ENCODE results near the gene MRPL27. TPM values are rescaled to one million over a fixed set of nuclear protein-coding genes. Genes with fewer than 3 reads are reported as not detected.

Gene MRPL27
- total RNA-seq, 1 experiment from 2014 or later, result 106 TPM

- intact Hi-C loops (cut with micrococcal nuclease), result no loop called here
- CTCF ChIA-PET, result no interaction called here
- no peaks in the 10 kb centered on the region for H3K27me3 ChIP-seq (ENCODE audit: insufficient read depth, low read length)
Observed at GRCh38 chr17:50325906-50326305, 47.1 kb downstream of the MRPL27 start.

GRCh38 chr17:50323060-50323459 lies 49.9 kb downstream of the MRPL27 start:
- Histone ChIP-seq H3K4me3 (replicated peaks in 1 of 2; ENCODE audit: low read depth in 1 of 2, low read length in 2 of 2) (no peak overlapping the region), H3K4me1 (ENCODE audit: control insufficient read depth in 1 of 2, insufficient read depth in 2 of 2, low read length in 2 of 2) (peaks cover 0 to 5% of the 10 kb centered on the region in 2 experiments; a peak in 1 of 4 replicates), H3K4me2 (ENCODE audit: low read length) (no peak overlapping the region), H3K9ac (ENCODE audit: low read length) (no peak overlapping the region), H3K27ac (ENCODE audit: low read depth, low read length) (no peak overlapping the region), H3K79me2 (ENCODE audit: insufficient read depth, low read length) (no peaks in the 10 kb centered on the region), H3K9me3 (ENCODE audit: control insufficient read depth in 1 of 2, insufficient read depth in 1 of 2, low read depth in 1 of 2, low read length in 2 of 2) (no peaks in the 10 kb centered on the region), H3K9me2 (ENCODE audit: insufficient read depth) (no peaks in the 10 kb centered on the region), H2AFZ (ENCODE audit: low read depth, low read length, poor library complexity, severe bottlenecking) (no peak overlapping the region), H4K20me1 (ENCODE audit: insufficient read depth) (no peaks in the 10 kb centered on the region), H3K36me3 (ENCODE audit: control insufficient read depth in 1 of 2, insufficient read depth in 2 of 2, low read length in 2 of 2) (no peaks in the 10 kb centered on the region), H3K27me3 (ENCODE audit: insufficient read depth, low read length) (no peaks in the 10 kb centered on the region)
- DNase-seq (ENCODE audit: low read depth, low spot score), result no peak
- intact Hi-C loops (cut with micrococcal nuclease), result no loop called here
- ChIA-PET POLR2A (interaction anchor here (0.7 to 1.7 kb wide), 2 partner anchors 10 kb away, joined by 3 read pairs; no protein-coding TSS in a partner anchor), RAD21 (ENCODE audit: low non-redundant PET in 1 of 2, low total read pairs in 2 of 2, uncharacterized antibody in 2 of 2, unreplicated experiment in 2 of 2) (no interaction called here), CTCF (no interaction called here)
- BruUV-seq (replicated peaks), result no TSS peak
- ATAC-seq, result no peak
- TF ChIP-seq ELF1 (IDR thresholded peaks at IDR 0.05; ENCODE audit: borderline replicate concordance, low read depth), result no peak
- no peak for TF ChIP-seq SIN3A (IDR thresholded peaks at IDR 0.05; ENCODE audit: low read depth)
- TF ChIP-seq YY1 (IDR thresholded peaks at IDR 0.05; ENCODE audit: extremely low read depth, insufficient replicate concordance, low read depth, low read length), result no peak
- no peak for TF ChIP-seq SRF (IDR thresholded peaks at IDR 0.05; ENCODE audit: low read depth)
- TF ChIP-seq EZH2 (IDR thresholded peaks at IDR 0.05), result no peak
- TF ChIP-seq, protein P1, sequence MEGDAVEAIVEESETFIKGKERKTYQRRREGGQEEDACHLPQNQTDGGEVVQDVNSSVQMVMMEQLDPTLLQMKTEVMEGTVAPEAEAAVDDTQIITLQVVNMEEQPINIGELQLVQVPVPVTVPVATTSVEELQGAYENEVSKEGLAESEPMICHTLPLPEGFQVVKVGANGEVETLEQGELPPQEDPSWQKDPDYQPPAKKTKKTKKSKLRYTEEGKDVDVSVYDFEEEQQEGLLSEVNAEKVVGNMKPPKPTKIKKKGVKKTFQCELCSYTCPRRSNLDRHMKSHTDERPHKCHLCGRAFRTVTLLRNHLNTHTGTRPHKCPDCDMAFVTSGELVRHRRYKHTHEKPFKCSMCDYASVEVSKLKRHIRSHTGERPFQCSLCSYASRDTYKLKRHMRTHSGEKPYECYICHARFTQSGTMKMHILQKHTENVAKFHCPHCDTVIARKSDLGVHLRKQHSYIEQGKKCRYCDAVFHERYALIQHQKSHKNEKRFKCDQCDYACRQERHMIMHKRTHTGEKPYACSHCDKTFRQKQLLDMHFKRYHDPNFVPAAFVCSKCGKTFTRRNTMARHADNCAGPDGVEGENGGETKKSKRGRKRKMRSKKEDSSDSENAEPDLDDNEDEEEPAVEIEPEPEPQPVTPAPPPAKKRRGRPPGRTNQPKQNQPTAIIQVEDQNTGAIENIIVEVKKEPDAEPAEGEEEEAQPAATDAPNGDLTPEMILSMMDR (IDR thresholded peaks at IDR 0.05 in 2 of 3, conservative IDR thresholded peaks at IDR 0.05 in 1 of 3; ENCODE audit: borderline replicate concordance in 1 of 3, insufficient read depth in 1 of 3, low read depth in 2 of 3, low read length in 2 of 3), result no peak
- no peak for TF ChIP-seq POLR2A (IDR thresholded peaks at IDR 0.05; ENCODE audit: borderline replicate concordance, extremely low read depth, insufficient read depth, insufficient read length)
- no peak for TF ChIP-seq ZFX (IDR thresholded peaks at IDR 0.05)
- TF ChIP-seq, protein P2, sequence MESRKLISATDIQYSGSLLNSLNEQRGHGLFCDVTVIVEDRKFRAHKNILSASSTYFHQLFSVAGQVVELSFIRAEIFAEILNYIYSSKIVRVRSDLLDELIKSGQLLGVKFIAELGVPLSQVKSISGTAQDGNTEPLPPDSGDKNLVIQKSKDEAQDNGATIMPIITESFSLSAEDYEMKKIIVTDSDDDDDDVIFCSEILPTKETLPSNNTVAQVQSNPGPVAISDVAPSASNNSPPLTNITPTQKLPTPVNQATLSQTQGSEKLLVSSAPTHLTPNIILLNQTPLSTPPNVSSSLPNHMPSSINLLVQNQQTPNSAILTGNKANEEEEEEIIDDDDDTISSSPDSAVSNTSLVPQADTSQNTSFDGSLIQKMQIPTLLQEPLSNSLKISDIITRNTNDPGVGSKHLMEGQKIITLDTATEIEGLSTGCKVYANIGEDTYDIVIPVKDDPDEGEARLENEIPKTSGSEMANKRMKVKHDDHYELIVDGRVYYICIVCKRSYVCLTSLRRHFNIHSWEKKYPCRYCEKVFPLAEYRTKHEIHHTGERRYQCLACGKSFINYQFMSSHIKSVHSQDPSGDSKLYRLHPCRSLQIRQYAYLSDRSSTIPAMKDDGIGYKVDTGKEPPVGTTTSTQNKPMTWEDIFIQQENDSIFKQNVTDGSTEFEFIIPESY (IDR thresholded peaks at IDR 0.05; ENCODE audit: extremely low read depth, insufficient replicate concordance, low read length), result no peak
- no peak for TF ChIP-seq ZNF274 (IDR thresholded peaks at IDR 0.05; ENCODE audit: low read depth, low read length)
- TF ChIP-seq TCF7L2 (IDR thresholded peaks at IDR 0.05; ENCODE audit: borderline replicate concordance, extremely low read depth, insufficient read depth, insufficient read length), result no peak
- no peak for TF ChIP-seq ATF3 (IDR thresholded peaks at IDR 0.05)
- TF ChIP-seq SP1 (IDR thresholded peaks at IDR 0.05; ENCODE audit: low read depth), result no peak
- no peak for TF ChIP-seq CBX3 (IDR thresholded peaks at IDR 0.05; ENCODE audit: low read depth)
- TF ChIP-seq POLR2AphosphoS5 (IDR thresholded peaks at IDR 0.05; ENCODE audit: low read depth, low read length), result no peak
- no peak for TF ChIP-seq EZH2phosphoT487 (IDR thresholded peaks at IDR 0.05; ENCODE audit: borderline replicate concordance)
- no peak for TF ChIP-seq RAD21 (IDR thresholded peaks at IDR 0.05; ENCODE audit: low read depth)
- TF ChIP-seq JUND (IDR thresholded peaks at IDR 0.05), result no peak

More at GRCh38 chr17:50325906-50326305, 47.1 kb downstream of the MRPL27 start:
- ATAC-seq, result no peak
- Histone ChIP-seq H3K36me3 (ENCODE audit: control insufficient read depth in 1 of 2, insufficient read depth in 2 of 2, low read length in 2 of 2) (no peaks in the 10 kb centered on the region), H3K27ac (ENCODE audit: low read depth, low read length) (no peak overlapping the region), H3K9ac (ENCODE audit: low read length) (no peak overlapping the region), H4K20me1 (ENCODE audit: insufficient read depth) (no peaks in the 10 kb centered on the region), H3K79me2 (ENCODE audit: insufficient read depth, low read length) (no peaks in the 10 kb centered on the region), H2AFZ (ENCODE audit: low read depth, low read length, poor library complexity, severe bottlenecking) (no peak overlapping the region), H3K4me2 (ENCODE audit: low read length) (no peak overlapping the region), H3K4me3 (replicated peaks in 1 of 2; ENCODE audit: low read depth in 1 of 2, low read length in 2 of 2) (no peak overlapping the region), H3K4me1 (ENCODE audit: control insufficient read depth in 1 of 2, insufficient read depth in 2 of 2, low read length in 2 of 2) (peaks cover 0 to 5% of the 10 kb centered on the region in 2 experiments; a peak in 1 of 4 replicates), H3K9me2 (ENCODE audit: insufficient read depth) (no peaks in the 10 kb centered on the region), H3K9me3 (ENCODE audit: control insufficient read depth in 1 of 2, insufficient read depth in 1 of 2, low read depth in 1 of 2, low read length in 2 of 2) (no peaks in the 10 kb centered on the region)
- no TSS peak for BruUV-seq (replicated peaks)
- no peak for TF ChIP-seq SP1 (IDR thresholded peaks at IDR 0.05; ENCODE audit: low read depth)
- RAD21 ChIA-PET (ENCODE audit: low non-redundant PET in 1 of 2, low total read pairs in 2 of 2, uncharacterized antibody in 2 of 2, unreplicated experiment in 2 of 2), result no interaction called here
- POLR2A ChIA-PET, result no interaction called here
- DNase-seq (ENCODE audit: low read depth, low spot score), result no peak

Measured in HCT116 (cell line).